ENCODE results near the gene SUSD4. TPM values are rescaled to one million over a fixed set of nuclear protein-coding genes. Genes with fewer than 3 reads are reported as not detected.
A peak's percentile ranks its signal among the peaks of the same experiment; 100 is the strongest.

Gene SUSD4
- total and polyA plus RNA-seq, 2 donors (not counting 1 experiment from before 2014, with no cell fraction given), result 0.33 TPM; not detected in 1

GRCh38 chr1:223242971-223243370 lies 121.0 kb downstream of the SUSD4 start:
- no peaks in the 10 kb centered on the region for H3K79me2 ChIP-seq (ENCODE audit: control insufficient read depth, insufficient read depth, low read length)
- no peaks in the 10 kb centered on the region for H4K20me1 ChIP-seq (ENCODE audit: control insufficient read depth, extremely low read depth, insufficient read depth, low read length)
- DNase-seq (ENCODE audit: low read depth in 2 of 2), result no peak
- no peaks in the 10 kb centered on the region for H3K36me3 ChIP-seq (ENCODE audit: control insufficient read depth, insufficient read depth, low read length)
- H3K9me3 ChIP-seq (ENCODE audit: control insufficient read depth, insufficient read depth, low read depth, low read length), result no peaks in the 10 kb centered on the region
- H3K27ac ChIP-seq (ENCODE audit: insufficient read depth, low read length), result no peak overlapping the region
- no peak overlapping the region for H3K4me2 ChIP-seq (ENCODE audit: extremely low read depth, insufficient read depth, low read length)
- no peaks in the 10 kb centered on the region for H3K4me1 ChIP-seq (ENCODE audit: control insufficient read depth, extremely low read depth, insufficient read depth, low read length)
- no peaks in the 10 kb centered on the region for H3K27me3 ChIP-seq (ENCODE audit: control insufficient read depth, insufficient read depth, low read length)
- no peak overlapping the region for H3K4me3 ChIP-seq (replicated peaks in 1 of 4; ENCODE audit: control extremely low read depth in 1 of 4, insufficient read depth in 1 of 4, low read depth in 3 of 4, low read length in 4 of 4)
- H3K9ac ChIP-seq (ENCODE audit: insufficient read depth, low read length), result no peak overlapping the region
- TF ChIP-seq EZH2 (IDR thresholded peaks at IDR 0.05; ENCODE audit: low read length, missing control alignments), result no peak
- no peak for TF ChIP-seq CTCF (conservative IDR thresholded peaks at IDR 0.05 in 1 of 2, IDR thresholded peaks at IDR 0.05 in 1 of 2; ENCODE audit: low read depth in 1 of 2, low read length in 2 of 2)
- no peak overlapping the region for H2AFZ ChIP-seq (ENCODE audit: low read length)

- Histone ChIP-seq H3K4me1 (ENCODE audit: control insufficient read depth, extremely low read depth, insufficient read depth, low read length) (no peaks in the 10 kb centered on the region), H3K9ac (ENCODE audit: insufficient read depth, low read length) (no peak overlapping the region), H3K4me2 (ENCODE audit: extremely low read depth, insufficient read depth, low read length) (no peak overlapping the region), H3K27me3 (ENCODE audit: control insufficient read depth, insufficient read depth, low read length) (no peaks in the 10 kb centered on the region), H3K79me2 (ENCODE audit: control insufficient read depth, insufficient read depth, low read length) (no peaks in the 10 kb centered on the region), H4K20me1 (ENCODE audit: control insufficient read depth, extremely low read depth, insufficient read depth, low read length) (no peaks in the 10 kb centered on the region), H3K4me3 (replicated peaks in 1 of 4; ENCODE audit: control extremely low read depth in 1 of 4, insufficient read depth in 1 of 4, low read depth in 3 of 4, low read length in 4 of 4) (no peak overlapping the region), H3K9me3 (ENCODE audit: control insufficient read depth, insufficient read depth, low read depth, low read length) (no peaks in the 10 kb centered on the region), H3K36me3 (ENCODE audit: control insufficient read depth, insufficient read depth, low read length) (no peaks in the 10 kb centered on the region), H2AFZ (ENCODE audit: low read length) (no peak overlapping the region), H3K27ac (ENCODE audit: insufficient read depth, low read length) (no peak overlapping the region)
- peak in 1 of 2 donors; percentile 43 for DNase-seq (ENCODE audit: low read depth in 2 of 2)
- TF ChIP-seq CTCF (conservative IDR thresholded peaks at IDR 0.05 in 1 of 2, IDR thresholded peaks at IDR 0.05 in 1 of 2; ENCODE audit: low read depth in 1 of 2, low read length in 2 of 2) (no peak), EZH2 (IDR thresholded peaks at IDR 0.05; ENCODE audit: low read length, missing control alignments) (no peak)
Observed at GRCh38 chr1:223242382-223242955, 121.5 kb downstream of the SUSD4 start.

- Histone ChIP-seq H4K20me1 (ENCODE audit: control insufficient read depth, extremely low read depth, insufficient read depth, low read length) (no peaks in the 10 kb centered on the region), H3K4me1 (ENCODE audit: control insufficient read depth, extremely low read depth, insufficient read depth, low read length) (no peaks in the 10 kb centered on the region), H2AFZ (ENCODE audit: low read length) (no peak overlapping the region), H3K9ac (ENCODE audit: insufficient read depth, low read length) (no peak overlapping the region), H3K4me3 (replicated peaks in 1 of 4; ENCODE audit: control extremely low read depth in 1 of 4, insufficient read depth in 1 of 4, low read depth in 3 of 4, low read length in 4 of 4) (no peak overlapping the region), H3K27me3 (ENCODE audit: control insufficient read depth, insufficient read depth, low read length) (no peaks in the 10 kb centered on the region), H3K9me3 (ENCODE audit: control insufficient read depth, insufficient read depth, low read depth, low read length) (no peaks in the 10 kb centered on the region), H3K27ac (ENCODE audit: insufficient read depth, low read length) (no peak overlapping the region), H3K79me2 (ENCODE audit: control insufficient read depth, insufficient read depth, low read length) (no peaks in the 10 kb centered on the region), H3K4me2 (ENCODE audit: extremely low read depth, insufficient read depth, low read length) (no peak overlapping the region), H3K36me3 (ENCODE audit: control insufficient read depth, insufficient read depth, low read length) (no peaks in the 10 kb centered on the region)
- no peak for TF ChIP-seq EZH2 (IDR thresholded peaks at IDR 0.05; ENCODE audit: low read length, missing control alignments)
- no peak for DNase-seq (ENCODE audit: low read depth in 2 of 2)
Observed at GRCh38 chr1:223240122-223240521, 123.9 kb downstream of the SUSD4 start.
